Liver (tissue), 3 donors: Measurements from ENCODE around the gene CCR6.

Experiments used
- CTCF ChIP-seq: fragments of 150-350 bp; IDR thresholded peaks from 2 replicates; pipeline ENCODE4 v1.5.1; 2017; ENCODE audit warnings: improper control_type of control experiment, low read depth, low read length; ENCODE audit not compliant: missing input control
- EGR1 ChIP-seq, 2 donors: IDR thresholded peaks; 2 replicates each; pipeline ENCODE4 v1.6.1; 2016 to 2018; ENCODE audit warnings: antibody characterized with exemption in 2 of 2, low read depth in 2 of 2
- GABPA ChIP-seq, 2 donors: IDR thresholded peaks in 1 of 2; conservative IDR thresholded peaks in 1 of 2; 2 replicates each; pipeline ENCODE4 v1.6.1; 2016; ENCODE audit warnings: antibody characterized with exemption in 2 of 2, mild to moderate bottlenecking in 1 of 2, moderate library complexity in 1 of 2
- JUND ChIP-seq, 2 donors: IDR thresholded peaks; 2 replicates each; pipeline ENCODE4 v1.6.1; 2016; ENCODE audit warnings: antibody characterized with exemption in 2 of 2
- RAD21 ChIP-seq, 2 donors: IDR thresholded peaks; 2 replicates each; pipeline ENCODE4 v1.6.1; 2016; ENCODE audit warnings: antibody characterized with exemption in 2 of 2, mild to moderate bottlenecking in 2 of 2
- REST ChIP-seq: IDR thresholded peaks from 2 replicates; pipeline ENCODE4 v1.6.1; 2016; ENCODE audit warnings: antibody characterized with exemption, mild to moderate bottlenecking
- RXRA ChIP-seq, 2 donors: IDR thresholded peaks; 2 replicates each; pipeline ENCODE4 v1.6.1; 2017 to 2018; ENCODE audit warnings: antibody characterized with exemption in 2 of 2, mild to moderate bottlenecking in 1 of 2
- SP1 ChIP-seq: IDR thresholded peaks from 2 replicates; pipeline ENCODE4 v1.6.1; 2018; ENCODE audit warnings: antibody characterized with exemption, mild to moderate bottlenecking
- TAF1 ChIP-seq: conservative IDR thresholded peaks from 2 replicates; pipeline ENCODE4 v1.6.1; 2016; ENCODE audit warnings: antibody characterized with exemption, mild to moderate bottlenecking
- YY1 ChIP-seq: IDR thresholded peaks from 2 replicates; pipeline ENCODE4 v1.6.1; 2016; ENCODE audit warnings: antibody characterized with exemption, mild to moderate bottlenecking
- ZBTB33 ChIP-seq: IDR thresholded peaks from 2 replicates; pipeline ENCODE4 v1.6.1; 2016; ENCODE audit warnings: antibody characterized with exemption
- donor health status: healthy.
- donor health status: healthy.

- TF ChIP-seq RAD21 (IDR thresholded peaks at IDR 0.05) (no peak), YY1 (no peak), CTCF (no peak), REST (no peak), ZBTB33 (no peak), TAF1 (no peak), JUND (IDR thresholded peaks at IDR 0.05) (no peak), SP1 (no peak), RXRA (IDR thresholded peaks at IDR 0.05) (no peak), GABPA (IDR thresholded peaks at IDR 0.05 in 1 of 2, conservative IDR thresholded peaks at IDR 0.05 in 1 of 2) (no peak), EGR1 (IDR thresholded peaks at IDR 0.05; ENCODE audit: low read depth in 2 of 2) (no peak)
Measured at GRCh38 chr6:167095888-167096287, 27.0 kb upstream of the CCR6 start.
